HCT116 (cell line): ENCODE results near the gene GOLGA6L7.

Source experiments
- EZH2phosphoT487 ChIP-seq: fragments of 200-600 bp; IDR thresholded peaks from 2 replicates; pipeline ENCODE4 v1.6.1; 2018; ENCODE audit warnings: antibody characterized with exemption, borderline replicate concordance
- SP1 ChIP-seq: IDR thresholded peaks from 2 replicates; pipeline ENCODE4 v1.6.1; 2012; ENCODE audit warnings: low read depth
- TF ChIP-seq, protein P1 (sequence below), 3 experiments: fragments of 200-600 bp in 1 of 3; sonication (generic) in 1 of 3; IDR thresholded peaks in 2 of 3; conservative IDR thresholded peaks in 1 of 3; 2 replicates each; pipeline ENCODE4 v1.5.1; 2012 to 2017; ENCODE audit warnings: low read depth in 2 of 3, low read length in 2 of 3, antibody characterized with exemption in 1 of 3, borderline replicate concordance in 1 of 3, control low read depth in 1 of 3, mild to moderate bottlenecking in 1 of 3, mixed read lengths in 1 of 3, mixed run types in 1 of 3, moderate library complexity in 1 of 3; ENCODE audit not compliant: insufficient read depth in 1 of 3

DNA sequence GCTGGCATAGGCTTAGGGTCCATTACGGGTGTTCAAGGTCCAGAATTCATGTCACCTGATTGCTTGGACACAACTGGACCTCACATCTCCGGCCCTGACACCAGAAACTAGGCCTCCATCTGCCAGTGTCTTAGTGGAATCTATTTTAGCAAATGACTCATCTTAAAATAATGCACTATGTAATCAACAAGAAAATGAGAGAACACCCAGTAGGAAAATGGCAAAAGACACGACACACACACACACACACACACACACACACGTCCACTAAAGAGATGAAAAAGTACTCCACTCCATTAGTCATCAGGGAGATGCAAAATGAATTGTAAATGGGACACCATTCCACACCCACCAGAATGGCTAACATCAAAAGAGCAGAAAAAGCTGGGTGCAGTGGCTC lies 48.5 kb upstream of the GOLGA6L7 start:
- TF ChIP-seq, protein P1, sequence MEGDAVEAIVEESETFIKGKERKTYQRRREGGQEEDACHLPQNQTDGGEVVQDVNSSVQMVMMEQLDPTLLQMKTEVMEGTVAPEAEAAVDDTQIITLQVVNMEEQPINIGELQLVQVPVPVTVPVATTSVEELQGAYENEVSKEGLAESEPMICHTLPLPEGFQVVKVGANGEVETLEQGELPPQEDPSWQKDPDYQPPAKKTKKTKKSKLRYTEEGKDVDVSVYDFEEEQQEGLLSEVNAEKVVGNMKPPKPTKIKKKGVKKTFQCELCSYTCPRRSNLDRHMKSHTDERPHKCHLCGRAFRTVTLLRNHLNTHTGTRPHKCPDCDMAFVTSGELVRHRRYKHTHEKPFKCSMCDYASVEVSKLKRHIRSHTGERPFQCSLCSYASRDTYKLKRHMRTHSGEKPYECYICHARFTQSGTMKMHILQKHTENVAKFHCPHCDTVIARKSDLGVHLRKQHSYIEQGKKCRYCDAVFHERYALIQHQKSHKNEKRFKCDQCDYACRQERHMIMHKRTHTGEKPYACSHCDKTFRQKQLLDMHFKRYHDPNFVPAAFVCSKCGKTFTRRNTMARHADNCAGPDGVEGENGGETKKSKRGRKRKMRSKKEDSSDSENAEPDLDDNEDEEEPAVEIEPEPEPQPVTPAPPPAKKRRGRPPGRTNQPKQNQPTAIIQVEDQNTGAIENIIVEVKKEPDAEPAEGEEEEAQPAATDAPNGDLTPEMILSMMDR (IDR thresholded peaks at IDR 0.05 in 2 of 3, conservative IDR thresholded peaks at IDR 0.05 in 1 of 3; ENCODE audit: borderline replicate concordance in 1 of 3, insufficient read depth in 1 of 3, low read depth in 2 of 3, low read length in 2 of 3): no peak
- no peak for TF ChIP-seq SP1
- TF ChIP-seq EZH2phosphoT487: no peak
